BE2C (cell line): ENCODE results near the gene ZBTB16.

Source experiments
- DNase-seq: peaks from one replicate; pipeline ENCODE4 v3.0.0-alpha.2; 2020
- H3K27me3 ChIP-seq: fragments of 250-450 bp; sonication (Bioruptor Pico); 2 replicates; pipeline ENCODE4 v1.5.1; 2020; ENCODE audit warnings: mild to moderate bottlenecking
- H3K36me3 ChIP-seq: fragments of 250-450 bp; sonication (Bioruptor Pico); 2 replicates; pipeline ENCODE4 v1.5.1; 2020; ENCODE audit warnings: mild to moderate bottlenecking
- H3K4me1 ChIP-seq: fragments of 250-450 bp; sonication (Bioruptor Pico); 2 replicates; pipeline ENCODE4 v1.5.1; 2020
- H3K4me3 ChIP-seq: 2 replicates; pipeline ENCODE4 v1.5.1; 2011; ENCODE audit warnings: low read depth, low read length
- H3K9me3 ChIP-seq: fragments of 250-450 bp; sonication (Bioruptor Pico); 2 replicates; pipeline ENCODE4 v1.5.1; 2020
- CTCF ChIP-seq: IDR thresholded peaks from 2 replicates; pipeline ENCODE4 v1.5.1; 2012; ENCODE audit warnings: mild to moderate bottlenecking, low read depth, low read length

ZBTB16 gene

GRCh38 chr11:114167355-114167754 is 107.8 kb downstream of the ZBTB16 start:
- no peak for DNase-seq
- Histone ChIP-seq H3K9me3 (no peaks in the 10 kb centered on the region), H3K36me3 (no peaks in the 10 kb centered on the region), H3K4me3 (no peak overlapping the region), H3K27me3 (peaks cover 21% of the 10 kb centered on the region), H3K4me1 (peaks cover 24% of the 10 kb centered on the region)
- TF ChIP-seq CTCF: no peak

- no peak for TF ChIP-seq CTCF
- Histone ChIP-seq H3K4me3 (no peak overlapping the region), H3K9me3 (no peaks in the 10 kb centered on the region), H3K36me3 (no peaks in the 10 kb centered on the region), H3K4me1 (peaks cover 22% of the 10 kb centered on the region), H3K27me3 (peaks cover 21% of the 10 kb centered on the region)
- no peak for DNase-seq
Observed at GRCh38 chr11:114167771-114168448, 108.4 kb downstream of the ZBTB16 start.

- H3K36me3 ChIP-seq: no peaks in the 10 kb centered on the region
- peaks cover 21% of the 10 kb centered on the region for H3K27me3 ChIP-seq
- no peaks in the 10 kb centered on the region for H3K9me3 ChIP-seq
- H3K4me3 ChIP-seq: no peak overlapping the region
- DNase-seq: no peak
- no peak for TF ChIP-seq CTCF
- H3K4me1 ChIP-seq: peaks cover 17% of the 10 kb centered on the region
Observed at GRCh38 chr11:114168691-114169090, 109.2 kb downstream of the ZBTB16 start.

- no peak for TF ChIP-seq CTCF
- no peak for DNase-seq
- no peaks in the 10 kb centered on the region for H3K9me3 ChIP-seq
- H3K4me1 ChIP-seq: peaks cover 11% of the 10 kb centered on the region
- H3K4me3 ChIP-seq: no peak overlapping the region
- peaks cover 16% of the 10 kb centered on the region for H3K27me3 ChIP-seq
- no peaks in the 10 kb centered on the region for H3K36me3 ChIP-seq
Observed at GRCh38 chr11:114169321-114169749, 109.8 kb downstream of the ZBTB16 start.

- no peaks in the 10 kb centered on the region for H3K36me3 ChIP-seq
- H3K4me1 ChIP-seq: peaks cover 10% of the 10 kb centered on the region; the same call in 1 of the 2 replicates
- no peaks in the 10 kb centered on the region for H3K9me3 ChIP-seq
- no peak for DNase-seq
- H3K27me3 ChIP-seq: peaks cover 15% of the 10 kb centered on the region
- no peak for TF ChIP-seq CTCF
- no peak overlapping the region for H3K4me3 ChIP-seq
Observed at GRCh38 chr11:114169821-114170220, 110.3 kb downstream of the ZBTB16 start.

- H3K4me1 ChIP-seq: peaks cover 10% of the 10 kb centered on the region; the same call in 1 of the 2 replicates
- TF ChIP-seq CTCF: no peak
Observed at GRCh38 chr11:114170226-114170625, 110.7 kb downstream of the ZBTB16 start.

More at GRCh38 chr11:114170226-114170625, 110.7 kb downstream of the ZBTB16 start:
- peaks cover 19% of the 10 kb centered on the region for H3K27me3 ChIP-seq
- H3K4me3 ChIP-seq: no peak overlapping the region
- no peaks in the 10 kb centered on the region for H3K36me3 ChIP-seq
- no peak for DNase-seq
- no peaks in the 10 kb centered on the region for H3K9me3 ChIP-seq
